GM18870 (cell line): ENCODE results near the gene TMCO6.
A peak's percentile ranks its signal among the peaks of the same experiment; 100 is the strongest.
"Not testable (repeated sequence)": the region's sequence is repeated elsewhere in the genome, so short reads cannot be mapped to it uniquely, and the experiment has no call there.

Experiments
- ATAC-seq: cut with Tn5 transposase; IDR thresholded peaks from one replicate; pipeline ENCODE4 v1.9.1; 2021; ENCODE audit warnings: moderate library complexity; ENCODE audit not compliant: unreplicated experiment

TMCO6 gene

DNA sequence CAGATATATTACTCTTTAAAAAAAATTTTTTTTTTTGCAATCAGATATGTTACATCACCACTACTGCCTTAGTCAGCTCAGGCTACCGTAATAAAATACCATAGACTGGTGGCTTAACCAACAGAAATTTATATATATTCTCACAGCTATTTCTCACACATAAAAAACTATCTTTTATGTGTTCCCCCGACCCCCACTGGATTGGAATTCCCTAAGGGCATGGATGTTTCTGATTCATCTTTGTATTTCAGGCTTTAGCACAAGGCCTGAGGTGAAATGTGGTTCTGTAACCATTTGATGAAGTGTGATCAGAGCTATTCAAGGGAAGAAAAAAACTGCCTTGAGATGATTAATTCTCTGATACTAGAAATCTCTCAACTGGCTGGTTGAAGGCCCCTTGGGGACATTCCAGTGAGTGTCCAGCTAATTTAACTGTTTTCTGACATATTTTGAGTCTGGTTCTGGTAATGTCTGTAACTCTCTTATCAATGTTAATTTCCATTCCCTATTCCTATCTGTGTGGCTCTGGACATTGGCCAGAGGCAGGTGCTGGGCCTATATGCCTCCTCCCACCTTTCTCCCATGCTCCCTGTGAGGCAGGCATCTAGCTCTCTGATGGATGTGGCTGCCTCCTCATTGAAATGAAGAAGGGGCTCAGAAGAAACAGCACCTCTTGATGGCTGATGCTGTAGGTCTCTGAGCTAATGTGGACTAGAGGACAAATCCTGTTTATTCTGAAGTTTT lies 8.8 kb upstream of the TMCO6 start:
- ATAC-seq, result no peak

DNA sequence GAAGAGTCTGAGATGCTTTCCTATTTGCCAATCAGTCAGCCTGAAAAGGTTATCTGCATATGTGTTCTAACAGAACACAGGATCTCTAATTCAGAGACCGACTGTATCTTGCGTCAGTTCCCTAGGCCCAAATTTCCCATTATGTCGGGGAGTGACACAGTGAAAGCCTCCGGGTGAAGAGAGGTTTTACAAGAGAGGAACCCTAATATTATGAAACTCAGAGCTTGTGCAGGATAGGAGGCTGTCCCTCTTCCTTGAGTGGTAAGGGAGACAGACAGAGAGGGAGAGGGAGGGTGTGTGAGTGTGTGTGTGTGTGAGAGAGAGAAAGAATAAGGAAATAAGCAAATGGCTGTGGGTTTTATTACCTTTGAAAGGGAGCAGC lies 8.2 kb upstream of the TMCO6 start:
- no peak for ATAC-seq

DNA sequence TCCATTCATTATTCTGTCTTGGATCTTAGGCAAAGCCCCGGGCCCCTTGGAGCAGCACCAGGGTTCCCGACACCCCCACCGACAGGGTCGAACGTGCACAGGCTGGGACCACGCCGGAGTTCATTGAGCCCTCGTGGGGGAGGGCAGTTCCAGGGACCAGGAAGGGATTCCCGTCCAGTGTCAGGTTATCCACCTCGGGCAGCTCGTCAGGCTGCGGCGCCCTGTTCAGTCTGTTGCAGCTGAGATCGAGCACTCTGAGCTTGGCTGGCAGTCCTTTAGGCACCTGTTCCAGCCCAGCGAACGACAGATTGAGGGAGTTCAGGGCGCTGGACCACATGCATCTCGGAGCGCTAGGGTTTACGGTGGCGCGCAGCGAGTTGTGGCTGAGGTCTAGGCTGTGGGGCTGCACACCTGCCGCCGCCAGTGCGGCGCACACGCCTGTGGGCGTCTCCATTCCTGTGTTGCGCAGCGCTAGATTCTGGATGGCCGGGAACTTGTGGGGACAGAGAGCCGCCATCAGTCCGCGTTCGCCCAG lies 7.4 kb upstream of the TMCO6 start:
- peak; percentile 29 for ATAC-seq

DNA sequence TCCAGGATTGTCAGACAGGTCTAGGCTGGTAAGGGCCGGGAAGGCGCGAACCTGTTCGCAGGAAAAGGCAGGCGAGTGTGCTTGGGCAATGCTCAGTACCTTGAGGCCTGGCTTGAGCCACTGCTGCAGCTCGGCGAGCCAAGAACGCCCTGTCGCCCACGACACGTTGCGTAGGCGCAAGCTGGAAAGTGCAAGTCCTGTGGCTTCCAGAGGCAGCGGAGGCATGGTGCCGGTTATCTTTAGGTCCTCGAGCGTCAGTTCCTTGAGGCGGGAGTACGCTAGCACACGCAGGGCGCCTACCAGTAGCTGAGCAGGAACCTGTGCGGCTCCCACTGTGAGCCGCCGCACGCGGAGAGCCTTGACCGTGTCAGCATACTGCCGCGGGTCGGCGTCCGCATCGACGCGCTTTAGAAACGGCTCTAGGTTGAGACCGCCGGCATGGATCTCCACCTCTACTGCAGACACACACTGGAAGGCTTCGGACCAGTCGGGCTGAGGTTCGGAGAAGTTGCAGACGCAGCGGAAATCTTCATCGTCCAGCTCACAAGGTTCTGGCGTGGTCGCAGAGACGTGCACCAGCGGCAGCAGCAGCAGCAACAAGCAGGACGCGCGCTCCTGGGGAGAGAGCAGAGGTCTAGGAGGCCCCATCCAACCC lies 6.8 kb upstream of the TMCO6 start:
- ATAC-seq, result peak; percentile 42

DNA sequence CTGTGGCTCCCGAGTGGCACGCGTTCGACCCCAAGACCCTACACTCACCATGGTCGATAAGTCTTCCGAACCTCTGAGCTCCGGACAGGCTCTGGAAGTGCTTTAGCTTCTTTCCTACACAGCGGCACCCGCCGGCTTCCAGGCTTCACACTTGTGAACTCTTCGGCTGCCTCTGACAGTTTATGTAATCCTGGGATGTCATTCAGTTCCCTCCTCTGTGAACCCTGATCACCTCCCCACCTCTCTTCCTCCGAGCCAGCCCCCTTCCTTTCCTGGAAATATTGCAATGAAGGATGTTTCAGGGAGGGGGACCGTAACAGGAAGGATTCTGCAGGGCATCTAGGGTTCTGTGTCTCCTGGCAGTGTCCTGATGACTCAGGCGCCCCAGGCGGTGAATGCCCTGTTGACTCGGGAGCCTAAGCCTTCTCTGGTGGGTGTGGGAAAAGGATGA lies 6.2 kb upstream of the TMCO6 start, which contains the start of gene CD14:
Gene CD14, minus strand, starts transcription at position 155 of the 451 bp plus-strand sequence. Its CDS starts 104 bp downstream, at position 51.
- no peak for ATAC-seq

DNA sequence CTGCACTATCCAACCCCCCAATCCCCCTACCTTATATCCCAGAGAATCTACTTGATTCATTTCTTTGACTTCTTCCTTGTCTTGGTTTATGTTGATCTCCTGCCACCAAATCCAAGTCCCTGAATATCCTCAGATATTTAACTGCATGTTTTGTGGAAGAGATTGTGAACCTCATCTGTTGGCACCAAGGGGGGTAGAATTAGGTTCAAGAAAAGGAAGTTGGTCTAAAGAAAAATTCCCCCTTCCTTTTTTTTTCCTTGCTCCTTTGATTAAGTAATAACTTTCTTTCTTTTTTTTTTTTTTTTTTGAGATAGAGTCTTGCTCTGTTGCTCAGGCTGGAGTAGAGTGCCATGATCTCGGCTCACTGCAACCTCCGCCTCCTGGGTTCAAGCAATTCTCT lies 5.8 kb upstream of the TMCO6 start:
- no peak for ATAC-seq

DNA sequence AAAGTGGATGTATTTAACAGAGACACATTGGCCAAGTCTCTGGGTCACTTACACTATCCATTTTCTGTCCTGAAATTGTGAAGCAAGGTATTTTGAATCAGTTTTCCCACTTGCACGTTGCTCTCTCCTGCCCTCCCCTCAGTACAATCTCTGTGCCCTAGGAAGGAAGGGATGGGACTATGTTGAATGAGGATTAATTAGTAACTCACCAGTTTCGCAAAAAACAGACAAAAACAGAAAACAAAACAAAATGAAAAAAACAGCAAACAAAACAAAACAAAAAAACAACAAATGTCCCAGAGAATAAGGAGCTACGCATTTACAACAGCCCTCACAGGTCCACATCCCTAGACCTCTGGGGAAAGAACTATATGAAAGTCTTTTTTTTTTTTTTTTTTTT lies 5.1 kb upstream of the TMCO6 start:
- no peak for ATAC-seq

DNA sequence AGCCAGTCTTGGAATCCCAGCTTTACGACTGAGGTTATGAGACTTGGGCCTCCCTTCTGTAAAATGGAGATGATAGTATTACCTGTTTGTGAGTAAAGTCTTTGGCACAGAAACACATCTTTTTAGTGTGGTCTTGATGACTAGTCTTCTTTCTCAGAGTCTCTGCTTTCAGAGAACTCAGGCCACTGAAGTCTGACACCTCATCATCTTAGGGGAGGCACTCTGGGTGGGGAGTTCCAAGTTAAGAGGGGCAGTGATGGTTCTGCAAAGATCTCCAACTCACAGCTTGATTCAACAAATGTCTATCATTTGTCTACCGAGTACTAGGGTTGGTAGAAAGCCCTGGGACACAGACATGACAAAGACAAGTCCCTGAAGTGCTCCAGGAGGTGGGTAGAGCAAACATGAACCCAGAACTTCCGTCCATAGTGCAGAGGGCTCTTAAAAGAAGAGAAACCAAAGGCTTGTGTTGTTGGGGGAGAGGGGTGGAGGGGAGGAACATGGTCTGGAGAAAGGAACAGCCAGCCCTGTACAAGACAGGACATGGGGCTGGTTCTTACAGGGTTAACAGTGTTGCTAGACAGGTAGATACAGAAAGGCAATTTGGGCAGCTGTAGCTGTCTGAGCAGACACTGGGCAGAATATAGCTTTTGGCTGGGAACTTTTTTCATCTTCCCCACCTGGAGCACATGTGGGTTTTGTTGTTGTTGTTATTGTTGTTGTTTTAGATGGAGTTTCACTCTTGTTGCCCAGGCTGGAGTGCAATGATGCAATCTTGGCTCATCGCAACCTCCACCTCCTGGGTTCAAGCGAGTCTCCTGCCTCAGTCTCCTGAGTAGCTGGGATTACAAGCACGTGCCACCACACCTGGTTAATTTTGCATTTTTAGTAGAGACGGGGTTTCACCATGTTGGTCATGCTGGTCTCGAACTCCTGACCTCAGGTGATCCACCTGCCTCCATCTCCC lies 3.7 kb upstream of the TMCO6 start:
- no peak for ATAC-seq

DNA sequence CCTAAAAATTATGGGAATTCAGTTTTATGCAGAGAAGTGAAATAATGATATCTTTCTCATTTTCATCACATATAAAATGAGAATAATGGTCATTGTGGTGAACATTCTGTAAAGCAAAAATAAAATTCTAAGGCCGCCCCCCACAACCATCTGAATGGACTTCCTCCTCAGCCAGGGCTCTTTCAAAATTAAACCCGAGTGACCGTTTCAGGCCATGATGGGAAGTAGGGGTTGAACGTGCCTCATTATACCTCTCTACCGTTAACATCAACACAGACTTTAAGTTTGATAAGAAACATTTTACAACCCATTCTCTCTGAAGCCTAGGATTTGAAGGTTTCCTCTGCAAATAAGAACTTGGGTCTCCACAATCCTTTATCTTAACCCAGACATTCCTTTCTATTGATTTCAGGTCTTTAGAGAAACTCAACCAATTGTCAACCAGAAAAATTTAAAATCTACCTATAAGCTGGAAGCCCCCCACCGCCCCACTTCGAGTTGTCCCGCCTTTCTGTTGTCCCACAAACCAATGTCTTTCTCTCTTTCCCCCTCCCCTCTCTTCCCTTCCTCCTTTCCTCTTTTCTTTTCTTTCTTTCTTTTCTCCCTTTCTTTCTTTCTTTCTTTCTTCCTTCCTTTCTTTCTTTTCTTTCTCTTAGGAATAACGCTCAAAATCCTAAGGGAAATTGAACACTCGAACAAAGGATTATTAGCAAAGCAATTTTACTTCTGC lies 1.7 kb upstream of the TMCO6 start:
- ATAC-seq, result no peak

DNA sequence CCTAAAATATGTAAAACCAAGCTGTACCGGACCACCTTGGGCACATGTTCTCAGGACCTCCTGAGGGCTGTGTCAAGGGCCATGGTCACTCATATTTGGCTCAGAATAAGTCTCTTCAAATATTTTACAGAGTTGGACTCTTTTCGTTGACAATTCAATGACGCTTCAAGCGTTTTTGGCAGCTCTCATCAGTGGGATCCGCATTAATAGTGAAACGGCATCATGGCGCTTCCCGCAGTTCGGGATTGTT lies 428 bp upstream of the TMCO6 start:
- not testable (repeated sequence) for ATAC-seq

DNA sequence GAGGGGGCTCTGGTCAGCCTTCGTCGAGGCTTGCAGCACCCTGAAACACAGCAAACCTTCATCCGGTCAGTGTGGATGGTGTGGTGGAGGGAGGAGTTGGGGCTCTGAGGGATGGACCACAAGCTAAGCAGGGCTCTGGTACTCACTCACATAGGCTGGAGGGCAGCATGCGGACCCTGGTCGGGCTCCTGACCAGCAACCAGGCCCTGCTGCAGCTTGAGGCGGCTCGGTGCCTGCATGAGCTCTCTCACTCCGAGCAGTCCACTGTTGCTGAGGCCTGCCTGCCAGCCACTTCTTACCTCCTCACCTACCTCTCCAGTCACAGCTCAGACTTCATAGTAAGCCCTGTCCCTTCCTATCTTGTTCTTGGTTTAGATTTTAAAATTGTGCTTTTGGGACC lies 2.5 kb downstream of the TMCO6 start:
- ATAC-seq, result no peak

DNA sequence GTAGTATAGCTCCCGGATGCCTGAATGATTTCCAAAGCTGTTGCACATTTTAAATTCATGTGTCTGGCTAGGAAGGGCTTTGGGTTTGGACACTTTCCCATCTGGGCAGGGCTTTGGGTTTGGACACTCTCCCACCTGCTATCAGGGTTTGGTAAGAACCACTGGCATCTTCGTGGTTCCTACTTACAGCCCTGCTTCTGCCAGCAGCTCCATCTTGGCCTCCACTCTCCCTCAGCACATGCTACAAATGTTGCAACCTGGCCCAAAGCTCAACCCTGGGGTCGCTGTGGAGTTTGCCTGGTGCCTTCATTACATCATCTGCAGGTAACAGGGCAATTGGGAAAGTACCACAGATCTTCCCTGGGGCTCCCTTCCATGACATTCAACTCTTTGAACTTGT lies 3.5 kb downstream of the TMCO6 start:
- ATAC-seq, result no peak

DNA sequence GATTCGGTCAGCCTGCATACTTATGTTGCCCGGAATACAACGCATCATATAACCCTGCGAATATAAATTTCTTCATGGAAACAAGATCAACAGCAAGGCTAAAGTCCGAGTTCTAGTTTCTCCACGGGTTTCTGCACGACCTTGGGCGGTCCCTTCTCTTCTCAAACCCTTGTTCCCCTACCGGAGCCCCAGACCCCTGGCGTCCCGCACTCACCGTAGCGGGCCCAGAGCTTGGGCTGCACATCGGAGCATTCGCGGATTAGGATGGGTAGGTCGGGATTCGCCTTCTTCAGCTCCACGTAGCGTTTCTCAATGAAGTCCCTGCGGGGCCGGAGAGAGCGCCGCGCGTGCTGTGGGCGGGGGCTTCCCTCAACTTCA lies 7.8 kb downstream of the TMCO6 start:
- peak; percentile 29 for ATAC-seq

DNA sequence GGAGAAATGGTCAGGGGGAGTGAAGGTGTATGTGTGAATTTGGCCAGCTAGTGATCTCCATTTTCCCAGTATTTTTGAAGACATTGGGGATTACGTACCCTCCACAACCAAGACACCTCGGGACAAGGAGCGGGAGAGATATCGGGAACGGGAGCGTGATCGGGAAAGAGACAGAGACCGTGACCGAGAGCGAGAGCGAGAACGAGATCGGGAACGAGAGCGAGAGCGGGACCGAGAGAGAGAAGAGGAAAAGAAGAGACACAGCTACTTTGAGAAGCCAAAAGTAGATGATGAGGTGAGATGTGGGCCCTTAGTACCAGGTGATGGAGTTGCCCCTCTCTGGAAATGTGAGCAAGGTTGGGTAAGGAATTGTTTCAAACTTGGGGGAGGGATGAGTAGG lies 19.6 kb downstream of the TMCO6 start:
- no peak for ATAC-seq

DNA sequence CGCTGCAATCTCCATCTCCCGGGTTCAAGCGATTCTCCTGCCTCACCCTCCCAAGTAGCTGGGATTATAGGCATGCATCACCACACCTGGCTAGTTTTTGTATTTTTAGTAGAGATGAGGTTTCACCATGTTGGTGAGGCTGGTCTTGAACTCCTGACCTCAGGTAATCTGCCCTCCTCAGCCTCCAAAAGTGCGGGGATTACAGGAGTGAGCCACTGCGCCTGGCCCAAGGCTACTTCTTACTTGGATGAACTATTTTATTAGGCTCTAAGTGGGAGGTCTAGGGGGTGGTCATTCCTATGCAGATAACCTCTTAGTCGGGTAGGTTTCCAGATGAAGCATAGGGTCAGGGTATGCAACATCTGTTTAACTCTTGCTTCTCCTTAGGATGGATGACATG lies 21.1 kb downstream of the TMCO6 start:
- not testable (repeated sequence) for ATAC-seq

DNA sequence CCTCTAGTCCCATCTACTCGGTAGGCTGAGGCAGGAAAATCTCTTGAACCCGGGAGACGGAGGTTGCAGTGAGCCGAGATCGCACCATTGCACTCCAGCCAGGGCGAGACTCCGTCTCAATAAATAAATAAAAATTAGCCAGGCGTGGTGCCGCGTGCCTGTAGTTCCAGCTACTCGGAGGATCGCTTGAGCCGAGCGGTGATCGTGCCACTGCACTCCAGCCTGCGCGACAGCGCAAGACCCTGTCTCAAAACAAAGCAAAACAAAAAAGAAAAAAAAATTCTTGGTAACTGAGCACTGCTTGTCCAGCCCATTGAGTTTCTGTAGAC lies 24.7 kb downstream of the TMCO6 start:
- no peak for ATAC-seq

DNA sequence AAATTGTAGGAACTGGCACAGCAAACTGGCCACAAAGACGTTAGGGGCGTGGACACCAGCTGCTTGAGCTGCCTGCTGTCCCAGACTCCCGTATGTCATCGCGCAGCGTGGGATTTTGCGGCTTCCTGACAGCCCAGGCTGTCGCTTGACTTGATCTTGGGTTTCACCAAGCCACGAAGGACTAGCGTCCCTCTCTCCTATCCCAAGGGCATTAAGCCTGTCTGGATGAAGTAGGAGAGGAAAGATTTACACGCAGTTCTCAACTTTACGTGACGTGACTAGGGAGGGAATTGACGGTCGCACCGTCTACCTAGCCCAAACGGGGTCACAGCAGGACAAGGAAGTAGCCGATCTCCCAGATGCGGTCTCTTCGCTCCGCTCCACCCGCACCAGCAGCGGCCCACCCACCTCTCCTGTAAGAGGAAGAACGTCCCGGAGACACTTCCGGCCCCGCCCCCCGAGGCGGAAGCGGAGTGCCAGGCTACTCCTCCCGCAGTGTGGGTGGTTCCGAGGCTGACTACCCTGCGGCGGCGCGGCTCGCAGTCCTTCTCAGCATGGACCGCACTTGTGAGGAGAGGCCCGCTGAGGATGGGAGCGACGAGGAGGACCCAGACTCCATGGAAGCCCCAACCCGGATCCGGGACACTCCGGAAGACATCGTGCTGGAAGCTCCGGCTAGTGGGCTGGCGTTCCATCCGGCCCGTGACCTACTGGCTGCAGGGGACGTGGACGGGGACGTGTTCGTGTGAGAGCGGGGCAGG lies 25.3 kb downstream of the TMCO6 start, which contains the start of gene WDR55:
Gene WDR55, plus strand, starts transcription at position 546 of the 761 bp plus-strand sequence. Its CDS starts 9 bp downstream, at position 555.
- ATAC-seq, result peak; percentile 91

DNA sequence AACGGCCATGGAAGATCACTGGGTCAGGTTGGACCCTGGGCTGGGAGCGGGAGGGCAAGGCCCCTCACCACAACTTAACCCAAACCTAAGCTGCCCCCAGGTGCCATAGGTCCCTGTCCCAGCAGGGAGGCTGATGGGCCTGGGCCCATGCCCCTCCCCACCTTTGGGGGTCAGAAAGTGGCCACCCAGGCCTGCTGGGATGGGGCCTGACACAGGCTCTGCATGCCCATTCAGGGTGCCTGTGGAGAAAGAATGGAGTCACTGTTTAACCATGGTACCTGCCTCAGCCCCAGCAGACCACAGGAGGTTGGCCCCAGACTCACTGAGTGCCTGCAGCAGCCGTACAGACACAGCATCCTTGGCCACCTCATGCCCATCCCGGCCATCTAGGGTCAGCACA lies 31.8 kb downstream of the TMCO6 start:
- not testable (repeated sequence) for ATAC-seq

DNA sequence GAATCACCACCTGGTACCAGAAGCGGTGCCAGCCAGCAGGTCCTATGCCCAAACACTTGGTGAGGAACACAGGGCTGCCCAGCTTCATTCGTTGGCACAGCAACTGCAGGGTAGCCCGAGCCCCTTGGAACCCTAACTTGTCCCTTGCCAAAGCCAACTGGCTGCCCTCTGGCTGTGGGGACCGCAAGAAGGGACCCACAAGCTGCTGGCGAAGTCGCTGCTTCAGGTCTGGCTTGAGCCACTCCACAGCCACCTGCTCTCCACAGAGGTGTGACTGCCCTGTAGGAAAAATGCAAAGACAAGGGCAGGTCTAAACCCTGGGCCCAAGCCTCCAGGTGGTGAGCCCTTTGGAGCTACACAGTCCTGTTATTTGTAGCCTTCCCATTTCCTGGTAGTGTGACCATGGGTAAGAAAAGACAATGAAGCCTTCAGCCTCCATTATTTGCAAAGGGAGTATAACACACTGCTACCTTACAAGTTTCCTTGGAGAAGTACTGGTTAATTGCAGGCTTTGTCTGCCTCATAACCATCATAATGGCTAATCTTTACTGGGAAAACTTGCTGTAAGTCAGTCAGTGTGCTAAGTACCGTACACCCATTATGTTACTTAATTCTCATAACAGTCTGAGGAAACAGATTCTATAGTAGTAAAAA lies 32.3 kb downstream of the TMCO6 start:
- ATAC-seq, result no peak
